ENCODE data around the gene PCIF1. TPM values are rescaled to one million over a fixed set of nuclear protein-coding genes. Genes with fewer than 3 reads are reported as not detected.

The PCIF1 gene
- total RNA-seq, 4 donors from 2014 or later, result 20.7 to 39.2 (median 24.8) TPM

GRCh38 chr20:45994761-45995493 is 60.4 kb downstream of the PCIF1 start:
- TF ChIP-seq CTCF (IDR thresholded peaks at IDR 0.05; ENCODE audit: low read depth), result no peak

- TF ChIP-seq CTCF (IDR thresholded peaks at IDR 0.05; ENCODE audit: low read depth), result no peak
Observed at GRCh38 chr20:45997187-45997586, 62.7 kb downstream of the PCIF1 start.

Other genes with a start within 250 kb of the PCIF1 start
- gene WFDC13, start 232.6 kb upstream of the PCIF1 start, total RNA-seq, result not detected
- gene WFDC10B, start 229.7 kb upstream of the PCIF1 start, total RNA-seq, result not detected
- not detected for gene SPINT4, start 212.3 kb upstream of the PCIF1 start, total RNA-seq
- not detected for gene WFDC3, start 142.8 kb upstream of the PCIF1 start, total RNA-seq
- 10 to 100 TPM; 17.0 to 28.1 (median 23.3) TPM for gene DNTTIP1, start 142.7 kb upstream of the PCIF1 start, total RNA-seq
- 1 to 10 TPM in 3 of 4 donors, not detected in 1; 1.3 to 3.1 (median 1.8) TPM for gene UBE2C, start 122.0 kb upstream of the PCIF1 start, total RNA-seq
- gene TNNC2, start 107.4 kb upstream of the PCIF1 start, total RNA-seq, result 1 to 10 TPM in 3 of 4 donors, not detected in 1; 2.3 to 3.1 (median 2.4) TPM
- 100 to 1,000 TPM in 2 of 4 donors, 10 to 100 TPM in 2; 31.6 to 153 (median 90.8) TPM for gene SNX21, start 100.9 kb upstream of the PCIF1 start, total RNA-seq
- gene ACOT8, start 77.3 kb upstream of the PCIF1 start, total RNA-seq, result 10 to 100 TPM; 21.9 to 32.6 (median 27.1) TPM
- gene ZSWIM3, start 77.1 kb upstream of the PCIF1 start, total RNA-seq, result 1 to 10 TPM; 2.1 to 4.4 (median 2.7) TPM
- 1 to 10 TPM; 5.9 to 7.0 (median 6.7) TPM for gene ZSWIM1, start 53.5 kb upstream of the PCIF1 start, total RNA-seq
- 10 to 100 TPM in 1 of 4 donors, 1 to 10 TPM in 3; 2.2 to 13.4 (median 2.9) TPM for gene SPATA25, start 47.1 kb upstream of the PCIF1 start, total RNA-seq
- gene NEURL2, start 43.5 kb upstream of the PCIF1 start, total RNA-seq, result 10 to 100 TPM in 2 of 4 donors, 1 to 10 TPM in 2; 2.3 to 15.1 (median 10.0) TPM
- gene CTSA, start 43.3 kb upstream of the PCIF1 start, total RNA-seq, result 100 to 1,000 TPM in 2 of 4 donors, 10 to 100 TPM in 2; 79.1 to 164 (median 109) TPM
- gene PLTP, start 22.5 kb upstream of the PCIF1 start, total RNA-seq, result 100 to 1,000 TPM; 135 to 475 (median 261) TPM
- gene ZNF335, start 37.5 kb downstream of the PCIF1 start, total RNA-seq, result 10 to 100 TPM in 3 of 4 donors, 1 to 10 TPM in 1; 9.9 to 21.1 (median 13.7) TPM
- gene MMP9, start 74.2 kb downstream of the PCIF1 start, total RNA-seq, result 100 to 1,000 TPM in 1 of 4 donors, 10 to 100 TPM in 1, 1 to 10 TPM in 2; 3.0 to 172 (median 7.5) TPM
- not detected for gene SLC12A5, start 94.5 kb downstream of the PCIF1 start, total RNA-seq
- gene NCOA5, start 155.3 kb downstream of the PCIF1 start, total RNA-seq, result 10 to 100 TPM; 23.3 to 26.9 (median 26.3) TPM
- 10 to 100 TPM in 3 of 4 donors, 1 to 10 TPM in 1; 9.5 to 22.8 (median 17.7) TPM for gene CD40, start 183.6 kb downstream of the PCIF1 start, total RNA-seq